ENCODE results near the gene PFAS. TPM values are rescaled to one million over a fixed set of nuclear protein-coding genes. Genes with fewer than 3 reads are reported as not detected.

PFAS gene
- total RNA-seq, result 44.3 TPM

GRCh38 chr17:8248751-8249607 lies at the start of gene PFAS:
TSS of gene PFAS (plus strand) at chr17:8249289. CDS start at chr17:8253938, 4,649 bp downstream.

GRCh38 chr17:8209907-8210760 lies 39.0 kb upstream of the PFAS start, which contains the start of gene AURKB:
TSS of gene AURKB (minus strand) at chr17:8210575. CDS start at chr17:8210224, 351 bp downstream.

GRCh38 chr17:8288336-8289102 lies 39.4 kb downstream of the PFAS start, which contains the start of gene RANGRF:
TSS of gene RANGRF (plus strand) at chr17:8288670. CDS start at chr17:8288789, 119 bp downstream.

Other genes with a start within 250 kb of the PFAS start
- gene GUCY2D, start 246.7 kb upstream of the PFAS start, total RNA-seq, result 0.23 TPM
- gene ALOX15B, start 210.2 kb upstream of the PFAS start, total RNA-seq, result 0.99 TPM
- 0.41 TPM for gene ALOX12B, start 161.6 kb upstream of the PFAS start, total RNA-seq
- not detected for gene ALOXE3, start 130.8 kb upstream of the PFAS start, total RNA-seq
- gene HES7, start 125.2 kb upstream of the PFAS start, total RNA-seq, result not detected
- gene PER1, start 96.9 kb upstream of the PFAS start, total RNA-seq, result 99.8 TPM
- gene VAMP2, start 86.3 kb upstream of the PFAS start, total RNA-seq, result 45.4 TPM
- 31.2 TPM for gene TMEM107, start 72.9 kb upstream of the PFAS start, total RNA-seq
- 9.8 TPM for gene BORCS6, start 59.1 kb upstream of the PFAS start, total RNA-seq
- gene AURKB, start 38.7 kb upstream of the PFAS start, total RNA-seq, result 23.1 TPM
- gene CTC1, start 1.2 kb upstream of the PFAS start, total RNA-seq, result 18.3 TPM
- 13.3 TPM for gene RANGRF, start 39.4 kb downstream of the PFAS start, total RNA-seq
- gene SLC25A35, start 46.1 kb downstream of the PFAS start, total RNA-seq, result 4.8 TPM
- 10.9 TPM for gene ARHGEF15, start 61.0 kb downstream of the PFAS start, total RNA-seq
- gene ODF4, start 90.6 kb downstream of the PFAS start, total RNA-seq, result not detected
- 2,001 TPM for gene RPL26, start 133.9 kb downstream of the PFAS start, total RNA-seq
- not detected for gene RNF222, start 148.5 kb downstream of the PFAS start, total RNA-seq
- gene NDEL1, start 186.6 kb downstream of the PFAS start, total RNA-seq, result 40.8 TPM

Data from metanephros (tissue), 1 donor.